Uterus (tissue), 2 donors: ENCODE measurements around the gene CNR2.

ENCODE experiments used
- POLR2A ChIP-seq, 2 donors: fragments of 450-650 bp; IDR thresholded peaks; one replicate each; pipeline ENCODE4 v1.6.1; 2016; ENCODE audit warnings: antibody characterized with exemption in 2 of 2, mild to moderate bottlenecking in 1 of 2, moderate library complexity in 1 of 2
- TF ChIP-seq, protein P1 (sequence below), 4 experiments: fragments of 200-600 bp in 2 of 4; fragments of 450-650 bp in 2 of 4; sonication (generic) in 2 of 4; IDR thresholded peaks; one replicate each; pipeline ENCODE4 v1.5.1; 2016 to 2019; ENCODE audit warnings: antibody characterized with exemption in 4 of 4, mild to moderate bottlenecking in 2 of 4, moderate library complexity in 1 of 4

DNA sequence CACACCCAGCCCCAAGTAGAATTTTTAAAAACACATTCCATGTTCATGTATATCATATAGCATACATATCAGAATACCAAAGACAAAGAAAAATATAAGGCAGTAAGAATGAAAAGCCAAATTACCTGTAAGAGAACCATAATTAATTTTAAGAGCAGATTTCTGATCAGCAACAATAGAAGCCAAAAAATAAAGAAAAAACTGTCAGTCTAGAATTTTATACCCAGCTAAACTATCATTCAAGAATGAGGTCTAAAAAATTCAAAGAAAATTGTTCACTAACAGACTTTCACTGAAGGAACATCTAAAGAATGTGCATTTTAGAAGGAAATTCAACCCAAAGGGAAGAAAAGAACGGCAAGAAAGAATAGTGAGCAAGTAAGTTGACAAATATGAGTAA lies 34.5 kb downstream of the CNR2 start:
- TF ChIP-seq, protein P1, sequence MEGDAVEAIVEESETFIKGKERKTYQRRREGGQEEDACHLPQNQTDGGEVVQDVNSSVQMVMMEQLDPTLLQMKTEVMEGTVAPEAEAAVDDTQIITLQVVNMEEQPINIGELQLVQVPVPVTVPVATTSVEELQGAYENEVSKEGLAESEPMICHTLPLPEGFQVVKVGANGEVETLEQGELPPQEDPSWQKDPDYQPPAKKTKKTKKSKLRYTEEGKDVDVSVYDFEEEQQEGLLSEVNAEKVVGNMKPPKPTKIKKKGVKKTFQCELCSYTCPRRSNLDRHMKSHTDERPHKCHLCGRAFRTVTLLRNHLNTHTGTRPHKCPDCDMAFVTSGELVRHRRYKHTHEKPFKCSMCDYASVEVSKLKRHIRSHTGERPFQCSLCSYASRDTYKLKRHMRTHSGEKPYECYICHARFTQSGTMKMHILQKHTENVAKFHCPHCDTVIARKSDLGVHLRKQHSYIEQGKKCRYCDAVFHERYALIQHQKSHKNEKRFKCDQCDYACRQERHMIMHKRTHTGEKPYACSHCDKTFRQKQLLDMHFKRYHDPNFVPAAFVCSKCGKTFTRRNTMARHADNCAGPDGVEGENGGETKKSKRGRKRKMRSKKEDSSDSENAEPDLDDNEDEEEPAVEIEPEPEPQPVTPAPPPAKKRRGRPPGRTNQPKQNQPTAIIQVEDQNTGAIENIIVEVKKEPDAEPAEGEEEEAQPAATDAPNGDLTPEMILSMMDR (IDR thresholded peaks at IDR 0.05) = no peak
- TF ChIP-seq POLR2A (IDR thresholded peaks at IDR 0.05) = no peak
